GM23338 (cell line): ENCODE results near the gene ZBTB45.
A peak's percentile ranks its signal among the peaks of the same experiment; 100 is the strongest.

Source experiments
- CREB1 ChIP-seq: fragments of 250-450 bp; sonication (Bioruptor Pico); IDR thresholded peaks from 2 replicates; pipeline ENCODE4 v1.5.0; 2020; ENCODE audit warnings: low read depth, mild to moderate bottlenecking, moderate library complexity
- CTCF ChIP-seq, 2 experiments: fragments of 200-600 bp in 1 of 2; sonication (generic) in 1 of 2; conservative IDR thresholded peaks; 2 replicates each; pipeline versions ENCODE4 v1.5.1 to v1.6.1; 2016 to 2017; ENCODE audit warnings: antibody characterized with exemption in 2 of 2, low read depth in 2 of 2, mild to moderate bottlenecking in 2 of 2, moderate library complexity in 1 of 2
- ETS1 ChIP-seq: IDR thresholded peaks from 2 replicates; pipeline ENCODE4 v1.6.1; 2016; ENCODE audit warnings: antibody characterized with exemption
- EZH2 ChIP-seq: fragments of 200-600 bp; sonication (generic); IDR thresholded peaks from one replicate; pipeline ENCODE4 v1.8.0; 2017; ENCODE audit warnings: antibody characterized with exemption, mild to moderate bottlenecking, low read depth; ENCODE audit not compliant: unreplicated experiment
- EZH2phosphoT487 ChIP-seq: fragments of 200-600 bp; sonication (generic); IDR thresholded peaks from one replicate; pipeline ENCODE4 v1.8.1; 2018; ENCODE audit warnings: antibody characterized with exemption; ENCODE audit not compliant: unreplicated experiment
- POLR2AphosphoS5 ChIP-seq: IDR thresholded peaks from 2 replicates; pipeline ENCODE4 v1.6.1; 2016; ENCODE audit warnings: antibody characterized with exemption, low read depth
- REST ChIP-seq: IDR thresholded peaks from one replicate; pipeline ENCODE4 v1.6.1; 2018; ENCODE audit warnings: antibody characterized with exemption; ENCODE audit not compliant: unreplicated experiment
- ZNF114 ChIP-seq: fragments of 250-450 bp; sonication (Bioruptor Pico); IDR thresholded peaks from 2 replicates; pipeline ENCODE4 v1.5.0; 2020; ENCODE audit warnings: mild to moderate bottlenecking, moderate library complexity

- TF ChIP-seq CTCF (conservative IDR thresholded peaks at IDR 0.05; ENCODE audit: low read depth in 2 of 2) (no peak), POLR2AphosphoS5 (peak; percentile 93), EZH2 (no peak), ETS1 (peak; percentile 46; the same call in 1 of the 2 replicates), EZH2phosphoT487 (no peak), REST (no peak), CREB1 (peak; percentile 98), ZNF114 (CRISPR knock-in tag) (no peak)
Measured at GRCh38 chr19:58543826-58544590, 24.4 kb upstream of the ZBTB45 start, which contains the start of gene TRIM28.
